Vagina (tissue), 2 donors: ENCODE measurements around the gene AATK.

Source experiments
- CTCF ChIP-seq, 3 experiments: fragments of 450-650 bp in 2 of 3; fragments of 200-600 bp in 1 of 3; sonication (generic) in 1 of 3; IDR thresholded peaks; one replicate each; pipeline ENCODE4 v1.5.1; 2017 to 2019; ENCODE audit warnings: antibody characterized with exemption in 3 of 3, mild to moderate bottlenecking in 2 of 3, moderate library complexity in 2 of 3
- POLR2A ChIP-seq, 2 donors: fragments of 450-650 bp; IDR thresholded peaks; one replicate each; pipeline ENCODE4 v1.6.1; 2017; ENCODE audit warnings: antibody characterized with exemption in 2 of 2, mild to moderate bottlenecking in 2 of 2, moderate library complexity in 2 of 2

GRCh38 chr17:81112450-81112849 lies 53.6 kb downstream of the AATK start:
- TF ChIP-seq CTCF (IDR thresholded peaks at IDR 0.05) (no peak), POLR2A (IDR thresholded peaks at IDR 0.05) (no peak)
